UCSD-AML1 (cell line): Measurements from ENCODE around the gene AGBL5.
"Not testable (repeated sequence)": the region's sequence is repeated elsewhere in the genome, so short reads cannot be mapped to it uniquely, and the experiment has no call there.

Source experiments
- DNase-seq: peaks from one replicate; lab custom pipeline; 2025; ENCODE audit not compliant: unreplicated experiment; lab: John Stamatoyannopoulos, UW

The AGBL5 gene

DNA sequence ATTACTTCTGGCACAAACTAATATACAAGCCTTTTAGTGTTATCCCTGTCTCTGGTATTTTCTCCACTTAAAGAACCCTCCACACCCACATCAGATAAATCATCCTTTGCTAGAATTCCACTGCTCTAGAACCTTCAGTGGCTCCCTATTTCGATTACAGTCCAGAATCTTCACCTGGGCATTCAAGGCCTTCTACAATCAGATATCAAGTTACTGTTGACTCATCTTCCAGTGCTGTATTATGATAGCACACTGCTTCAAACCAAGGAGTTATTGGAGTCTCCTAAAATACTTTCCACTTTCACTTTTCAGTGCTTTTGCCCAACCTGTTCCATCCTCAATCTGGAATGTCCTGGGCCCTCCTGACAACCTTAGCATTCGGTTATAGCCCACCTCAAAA, 64.1 kb downstream of the AGBL5 start:
- DNase-seq: no peak

DNA sequence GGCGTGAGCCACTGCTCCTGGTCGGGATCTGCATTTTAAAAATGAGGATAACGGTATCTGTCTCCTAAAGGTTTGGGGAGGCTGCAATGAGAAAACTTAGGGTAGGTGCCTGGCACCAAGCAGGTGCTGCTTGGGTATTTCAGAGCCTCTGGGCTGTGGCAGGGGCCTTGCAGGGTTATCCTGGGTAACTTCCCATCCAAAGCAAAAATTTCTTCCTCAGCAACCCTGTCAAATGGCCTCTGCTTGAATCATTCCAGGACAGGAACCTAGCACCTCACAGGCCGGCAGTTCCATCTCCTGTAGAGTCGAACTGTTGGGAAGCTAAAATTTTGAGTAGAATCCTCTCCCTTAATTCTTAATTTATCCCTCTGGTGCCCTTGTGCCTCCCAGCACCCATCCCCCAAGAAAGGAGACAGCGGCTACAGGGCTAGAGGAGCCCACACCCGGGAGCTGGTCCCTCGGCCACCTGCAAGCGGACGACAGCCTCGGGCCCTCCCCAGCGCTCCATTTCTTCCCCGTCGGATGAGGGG, 66.6 kb downstream of the AGBL5 start:
- no peak for DNase-seq

DNA sequence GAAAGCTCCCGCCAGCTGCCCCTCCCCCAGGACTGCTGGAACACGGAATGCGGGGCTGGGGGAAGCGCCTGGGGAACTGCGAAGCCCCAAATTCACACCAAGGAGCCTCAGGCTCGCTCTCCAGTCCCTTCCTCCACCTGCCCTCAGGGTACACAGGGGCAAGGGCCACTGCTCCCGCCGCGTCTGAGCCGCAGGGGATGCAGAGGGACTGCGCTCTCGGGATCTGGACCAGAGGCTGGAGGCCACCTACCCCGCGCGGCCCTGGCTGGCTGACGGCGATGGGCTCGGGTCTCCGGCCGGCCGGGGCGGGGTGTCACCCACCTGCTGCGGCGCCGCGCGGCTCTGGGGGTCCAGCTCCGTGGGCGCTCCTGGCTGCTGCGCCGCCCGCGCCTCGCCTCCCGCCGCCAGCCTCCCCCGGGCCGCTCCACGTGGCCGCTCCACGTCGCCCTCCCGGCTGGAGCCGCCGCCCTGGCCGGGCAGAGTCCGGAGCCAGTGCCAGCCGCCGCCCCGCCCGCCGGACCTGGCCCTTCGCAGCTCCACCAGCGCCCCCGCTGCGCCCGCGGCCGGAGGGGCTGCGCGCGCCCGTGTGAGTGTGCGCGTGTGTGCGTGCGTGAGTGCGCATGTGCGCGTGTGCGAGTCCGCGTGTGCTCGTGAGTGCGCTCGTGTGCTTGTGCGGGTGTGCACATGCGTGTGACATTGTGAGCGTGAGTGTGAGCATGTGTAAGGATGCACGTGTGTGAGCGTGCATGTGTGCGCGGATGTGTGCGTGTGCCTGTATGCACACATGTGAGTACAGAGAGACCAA, 67.3 kb downstream of the AGBL5 start, which contains the start of gene CGREF1:
CGREF1 (minus strand) TSS at position 604 of the 805 bp plus-strand sequence. CDS start 14,762 bp downstream, outside the sequence.
- DNase-seq: no peak

DNA sequence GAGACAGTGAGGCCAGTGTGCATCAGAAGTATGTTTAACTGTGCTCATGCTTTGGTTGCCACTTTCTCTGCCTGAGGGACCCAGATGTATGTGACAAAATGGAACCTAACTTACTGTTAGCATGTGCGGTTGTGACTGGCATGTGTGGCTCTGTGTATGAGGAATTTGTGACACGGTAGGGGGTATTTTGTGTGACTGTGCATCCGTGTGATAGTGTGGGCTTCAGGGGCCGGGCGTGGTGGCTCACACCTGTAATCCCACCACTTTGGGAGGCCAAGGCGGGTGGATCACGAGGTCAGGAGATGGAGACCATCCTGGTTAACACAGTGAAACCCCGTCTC, 67.8 kb downstream of the AGBL5 start:
- not testable (repeated sequence) for DNase-seq
